GM12878 (cell line): ENCODE data around the gene AQP2. TPM values are rescaled to one million over a fixed set of nuclear protein-coding genes. Genes with fewer than 3 reads are reported as not detected.

Experiments used
- ATAC-seq: fragments of 200-7000 bp; cut with Tn5 transposase; 3 replicates; pipeline ENCODE4 v1.9.1; 2020; ENCODE audit warnings: mild to moderate bottlenecking, moderate library complexity
- BruUV-seq: library from RNA; stranded (reverse); fragments of 400-500 nt; replicated peaks from 2 replicates; lab custom pipeline; 2021; lab: Mats Ljungman, UMichigan
- CTCF ChIA-PET: fragments of 300-600 bp; sonication (Branson Sonifier 250); formaldehyde crosslinking; extraction: SDS; loops from one replicate; lab custom pipeline; 2021; ENCODE audit warnings: inconsistent platforms; lab: Yijun Ruan, JAX
- POLR2A ChIA-PET: fragments of 350-600 bp; formaldehyde crosslinking; extraction: SDS; loops from one replicate; lab custom pipeline; 2021; ENCODE audit warnings: inconsistent platforms; lab: Charles Lee
- RAD21 ChIA-PET: fragments of 300-600 bp; sonication (Branson Sonifier 250); formaldehyde crosslinking; loops from one replicate; lab custom pipeline; 2023; ENCODE audit warnings: antibody characterized with exemption; ENCODE audit not compliant: unreplicated experiment; lab: Charles Lee
- SMC1A ChIA-PET: fragments of 300-600 bp; sonication (Branson Sonifier 250); formaldehyde crosslinking; loops from one replicate; lab custom pipeline; 2023; ENCODE audit not compliant: unreplicated experiment, uncharacterized antibody; lab: Charles Lee
- DNase-seq: peaks from one replicate; pipeline ENCODE4 v3.0.0-alpha.2; 2011; ENCODE audit warnings: low read depth, low spot score
- FAIRE-seq: peaks from 3 replicates; lab custom pipeline; 2011; peaks lifted over from hg19 to GRCh38; lab: Jason Lieb, UNC
- H2AFZ ChIP-seq: 2 replicates; pipeline ENCODE4 v1.6.0; 2011; ENCODE audit warnings: low read depth, low read length, control low read depth; ENCODE audit not compliant: control insufficient read depth
- H3K27ac ChIP-seq: 2 replicates; pipeline ENCODE4 v1.5.1; 2011; ENCODE audit warnings: control low read depth; ENCODE audit not compliant: control insufficient read depth, insufficient read depth
- H3K27me3 ChIP-seq, 2 experiments: replicated peaks in 1 of 2; 2 replicates each; pipeline versions ENCODE4 v1.6.0 to v1.6.1; 2011; ENCODE audit warnings: low read length in 1 of 2; ENCODE audit not compliant: control insufficient read depth in 2 of 2, insufficient read depth in 2 of 2
- H3K36me3 ChIP-seq, 2 experiments: 2 replicates each; pipeline ENCODE4 v1.5.1; 2011; ENCODE audit warnings: low read length in 1 of 2; ENCODE audit not compliant: control insufficient read depth in 2 of 2, insufficient read depth in 2 of 2
- H3K4me1 ChIP-seq: 2 replicates; pipeline ENCODE4 v1.6.1; 2011; ENCODE audit warnings: mild to moderate bottlenecking, low read length, moderate library complexity, mixed read lengths; ENCODE audit not compliant: control insufficient read depth, insufficient read depth
- H3K4me2 ChIP-seq: 2 replicates; pipeline ENCODE4 v1.6.0; 2011; ENCODE audit warnings: control low read depth; ENCODE audit not compliant: control insufficient read depth, insufficient read depth
- H3K4me3 ChIP-seq: fragments of 200-600 bp; sonication (generic); 2 replicates; pipeline ENCODE4 v1.5.1; 2016
- H3K79me2 ChIP-seq: 2 replicates; pipeline ENCODE4 v1.6.0; 2011; ENCODE audit warnings: low read length; ENCODE audit not compliant: control insufficient read depth, insufficient read depth
- H3K9ac ChIP-seq: 2 replicates; pipeline ENCODE4 v1.8.0; 2011; ENCODE audit warnings: low read length, control low read depth, mixed read lengths; ENCODE audit not compliant: control insufficient read depth, insufficient read depth
- H3K9me3 ChIP-seq: replicated peaks from 3 replicates; pipeline ENCODE4 v1.5.1; 2011; ENCODE audit warnings: mild to moderate bottlenecking, low read length; ENCODE audit not compliant: control insufficient read depth, insufficient read depth
- H4K20me1 ChIP-seq: 2 replicates; pipeline ENCODE4 v1.6.0; 2011; ENCODE audit not compliant: control insufficient read depth, insufficient read depth
- SIN3A ChIP-seq: IDR thresholded peaks from 2 replicates; pipeline ENCODE4 v1.6.1; 2012; ENCODE audit warnings: low read depth, low read length, improper control_type of control experiment
- USF2 ChIP-seq: IDR thresholded peaks from 2 replicates; pipeline ENCODE4 v1.6.1; 2011; ENCODE audit warnings: low read depth, low read length, improper control_type of control experiment, borderline replicate concordance
- ZBTB40 ChIP-seq: fragments of 450-650 bp; IDR thresholded peaks from 2 replicates; pipeline ENCODE4 v1.6.1; 2016; ENCODE audit warnings: mild to moderate bottlenecking, moderate library complexity, borderline replicate concordance
- ZZZ3 ChIP-seq: IDR thresholded peaks from 2 replicates; pipeline ENCODE4 v1.6.1; 2011; ENCODE audit warnings: low read depth; ENCODE audit not compliant: control insufficient read depth, insufficient read length
- WGBS: methylation state at CpG from one replicate; pipeline ENCODE4 v1.1.6; 2016; ENCODE audit warnings: low lambda C conversion rate; ENCODE audit not compliant: insufficient replicate concordance, insufficient coverage; ENCODE audit errors: missing lambda C conversion rate; 5-methylcytosine and 5-hydroxymethylcytosine counted together
- in situ Hi-C: fragments of 300-500 bp; cut with MboI; formaldehyde crosslinking; loops from 9 replicates; pipeline ENCODE4 v1.14.3; 2018; ENCODE audit warnings: mixed read lengths
- intact Hi-C: fragments of 100-400 bp; cut with micrococcal nuclease; formaldehyde crosslinking; loops from one replicate; pipeline ENCODE4 v1.14.2; 2022; ENCODE audit not compliant: unreplicated experiment
- polyA plus RNA-seq, 11 experiments: library from polyadenylated mRNA; depleted of rRNA in 4 of 11; unstranded in 6 of 11; stranded (reverse) in 5 of 11; fragments of >200 nt; fragmentation: Nextera tagmentation in 4 of 11; fragmentation: Illumina TruSeq in 1 of 11; extraction: Ambion mirVana in 4 of 11; extraction: Trizol in 1 of 11; gene quantifications; 1 replicate in 1 of 11; 2 replicates in 10 of 11; pipeline versions ENCODE4 v1.2.1 to v1.2.3, GENCODE V29; 2011 to 2016; ENCODE audit warnings: inconsistent platforms in 2 of 11, missing spikeins in 2 of 11, low read depth in 1 of 11
- total RNA-seq, 4 experiments: library from RNA; depleted of rRNA in 3 of 4; stranded (reverse); fragments of >200 nt in 3 of 4; fragmentation: Illumina TruSeq in 1 of 4; extraction: Trizol in 1 of 4; gene quantifications; 2 replicates each; pipeline versions ENCODE4 v1.2.1 to v1.2.3, GENCODE V29; 2013 to 2021

Gene AQP2
- total and polyA plus RNA-seq, 10 of the 15 experiments (the other 5 are each of a cell fraction or from before 2014, with no cell fraction given), result not detected

GRCh38 chr12:49920915-49921286 is 29.6 kb upstream of the AQP2 start (continued):
- no peak for TF ChIP-seq ZBTB40

GRCh38 chr12:49921299-49921698 is 29.2 kb upstream of the AQP2 start:
- H3K4me2 ChIP-seq, result no peak overlapping the region
- intact Hi-C loops (no loop called here), in situ Hi-C loops (no loop called here)
- peaks cover 0 to 1% of the 10 kb centered on the region in 2 experiments; a peak in 2 of 4 replicates for H3K27me3 ChIP-seq
- no TSS peak for BruUV-seq
- H3K9me3 ChIP-seq, result no peaks in the 10 kb centered on the region
- SMC1A ChIA-PET, result no interaction called here
- DNase-seq, result no peak
- no peaks in the 10 kb centered on the region for H3K79me2 ChIP-seq
- H2AFZ ChIP-seq, result no peak overlapping the region
- H3K36me3 ChIP-seq, result no peaks in the 10 kb centered on the region
- no peak overlapping the region for H3K27ac ChIP-seq
- no peak overlapping the region for H3K4me3 ChIP-seq
- H3K4me1 ChIP-seq, result no peaks in the 10 kb centered on the region
- H3K9ac ChIP-seq, result no peak overlapping the region
- POLR2A ChIA-PET, result no interaction called here
- FAIRE-seq, result no peak
- TF ChIP-seq ZZZ3 (no peak), USF2 (no peak), SIN3A (no peak)
- TF ChIP-seq, all 136 proteins: peak for 0
- CTCF ChIA-PET, result no interaction called here
- no peaks in the 10 kb centered on the region for H4K20me1 ChIP-seq
- WGBS, result 34% methylated on average over 3 of the region's 3 CpGs
- RAD21 ChIA-PET, result no interaction called here
- ATAC-seq, result no peak
